SK-N-SH (cell line): ENCODE measurements around the gene ANKRD13B. TPM values are rescaled to one million over a fixed set of nuclear protein-coding genes. Genes with fewer than 3 reads are reported as not detected.

Experiments
- CTCF ChIA-PET: fragments of 300-600, 350-600 bp; formaldehyde crosslinking; extraction: SDS; loops from one replicate; lab custom pipeline; 2021; lab: Yijun Ruan, JAX
- POLR2A ChIA-PET: fragments of 350-600 bp; sonication (Branson Sonifier 250); formaldehyde crosslinking; extraction: SDS; loops from one replicate; lab custom pipeline; 2020; ENCODE audit warnings: antibody characterized with exemption, inconsistent platforms; lab: Yijun Ruan, JAX
- DNase-seq: peaks from one replicate; pipeline ENCODE4 v3.0.0; 2012
- H2AFZ ChIP-seq: fragments of 200-600 bp; sonication (generic); 2 replicates; pipeline ENCODE4 v1.8.1; 2016; ENCODE audit warnings: antibody characterized with exemption, mild to moderate bottlenecking, low read depth
- H3F3A ChIP-seq: fragments of 200-600 bp; sonication (generic); replicated peaks from 2 replicates; pipeline ENCODE3; 2016; ENCODE audit warnings: antibody characterized with exemption, mild to moderate bottlenecking; ENCODE audit not compliant: insufficient read depth
- H3K27ac ChIP-seq, 2 experiments: fragments of 200-500 bp in 1 of 2; fragments of 200-600 bp in 1 of 2; sonication (Bioruptor generic) in 1 of 2; sonication (generic), shearing (Covaris generic) in 1 of 2; 2 replicates each; pipeline versions ENCODE4 v1.5.1 to v1.6.1; 2014 to 2016; ENCODE audit warnings: low read depth in 2 of 2, inconsistent platforms in 1 of 2, low read length in 1 of 2, mild to moderate bottlenecking in 1 of 2, mixed read lengths in 1 of 2
- H3K27me3 ChIP-seq: fragments of 200-600 bp; sonication (generic), shearing (Covaris generic); 2 replicates; pipeline ENCODE4 v1.6.1; 2016; ENCODE audit warnings: mixed run types; ENCODE audit not compliant: insufficient read depth
- H3K36me3 ChIP-seq, 2 experiments: fragments of 200-500 bp in 1 of 2; fragments of 200-600 bp in 1 of 2; sonication (Bioruptor generic) in 1 of 2; sonication (generic) in 1 of 2; replicated peaks in 1 of 2; 2 replicates each; pipeline versions ENCODE3 to v1.5.1; 2014 to 2016; ENCODE audit warnings: low read length in 1 of 2, mild to moderate bottlenecking in 1 of 2; ENCODE audit not compliant: insufficient read depth in 2 of 2, control insufficient read depth in 1 of 2
- H3K4me1 ChIP-seq, 2 experiments: fragments of 200-500 bp in 1 of 2; fragments of 200-600 bp in 1 of 2; sonication (Bioruptor generic) in 1 of 2; sonication (generic), shearing (Covaris generic) in 1 of 2; 2 replicates each; pipeline versions ENCODE4 v1.5.1 to v1.6.1; 2014 to 2016; ENCODE audit warnings: low read depth in 1 of 2, low read length in 1 of 2, mixed run types in 1 of 2; ENCODE audit not compliant: insufficient read depth in 2 of 2, control insufficient read depth in 1 of 2
- H3K4me2 ChIP-seq: fragments of 200-600 bp; sonication (generic), shearing (Covaris generic); 2 replicates; pipeline ENCODE4 v1.6.1; 2017; ENCODE audit warnings: mixed run types
- H3K4me3 ChIP-seq, 2 experiments: fragments of 200-500 bp in 1 of 2; fragments of 200-600 bp in 1 of 2; sonication (Bioruptor generic) in 1 of 2; sonication (generic), shearing (Covaris generic) in 1 of 2; 2 replicates each; pipeline versions ENCODE4 v1.5.1 to v1.8.1; 2014 to 2016; ENCODE audit warnings: low read depth in 2 of 2, inconsistent platforms in 1 of 2, low read length in 1 of 2, mild to moderate bottlenecking in 1 of 2, mixed read lengths in 1 of 2, moderate library complexity in 1 of 2
- H3K79me2 ChIP-seq: fragments of 200-600 bp; sonication (generic); 2 replicates; pipeline ENCODE4 v1.8.1; 2017; ENCODE audit warnings: mild to moderate bottlenecking; ENCODE audit not compliant: insufficient read depth
- H3K9ac ChIP-seq: fragments of 200-600 bp; sonication (generic); 2 replicates; pipeline ENCODE4 v1.6.1; 2017; ENCODE audit warnings: mixed run types
- H3K9me2 ChIP-seq: fragments of 200-600 bp; sonication (generic); 2 replicates; pipeline ENCODE4 v1.6.1; 2017; ENCODE audit warnings: mixed run types
- H3K9me3 ChIP-seq: fragments of 200-600 bp; sonication (generic); 2 replicates; pipeline ENCODE4 v1.6.1; 2017; ENCODE audit warnings: mixed run types, mild to moderate bottlenecking, moderate library complexity
- H4K20me1 ChIP-seq: fragments of 200-600 bp; sonication (generic); 2 replicates; pipeline ENCODE4 v1.6.1; 2017; ENCODE audit warnings: mild to moderate bottlenecking, mixed run types; ENCODE audit not compliant: insufficient read depth
- EP300 ChIP-seq, 2 experiments: IDR thresholded peaks; 2 replicates each; pipeline versions ENCODE4 v1.4.0 to v1.6.1; 2012; ENCODE audit warnings: borderline replicate concordance in 1 of 2, low read depth in 1 of 2, low read length in 1 of 2
- GABPA ChIP-seq: IDR thresholded peaks from 2 replicates; pipeline ENCODE4 v1.4.0; 2012; ENCODE audit warnings: low read depth, mild to moderate bottlenecking
- GATA2 ChIP-seq: sonication (generic); formaldehyde crosslinking; IDR thresholded peaks from 2 replicates; pipeline ENCODE4 v1.5.0; 2020; ENCODE audit warnings: mild to moderate bottlenecking, missing genetic modification reagents
- IRF3 ChIP-seq: fragments of 150-350 bp; IDR thresholded peaks from 2 replicates; pipeline ENCODE4 v1.6.1; 2016; ENCODE audit warnings: mild to moderate bottlenecking, low read depth, low read length
- JUND ChIP-seq: IDR thresholded peaks from 2 replicates; pipeline ENCODE4 v1.4.0; 2012
- NFIC ChIP-seq: IDR thresholded peaks from 2 replicates; pipeline ENCODE4 v1.4.0; 2012; ENCODE audit warnings: borderline replicate concordance
- RAD21 ChIP-seq: IDR thresholded peaks from 2 replicates; pipeline ENCODE4 v1.6.1; 2012; ENCODE audit warnings: mild to moderate bottlenecking, low read length
- RCOR1 ChIP-seq: fragments of 150-350 bp; IDR thresholded peaks from 2 replicates; pipeline ENCODE4 v1.6.1; 2017; ENCODE audit warnings: antibody characterized with exemption, low read length
- REST ChIP-seq: IDR thresholded peaks from 2 replicates; pipeline ENCODE4 v1.6.1; 2012; ENCODE audit warnings: mild to moderate bottlenecking, low read depth, low read length, moderate library complexity
- RFX5 ChIP-seq: IDR thresholded peaks from 2 replicates; pipeline ENCODE4 v1.6.1; 2012; ENCODE audit warnings: mild to moderate bottlenecking, improper control_type of control experiment, low read length
- RXRA ChIP-seq: IDR thresholded peaks from 2 replicates; pipeline ENCODE4 v1.4.0; 2012; ENCODE audit warnings: low read depth, mild to moderate bottlenecking, borderline replicate concordance
- SMC3 ChIP-seq: IDR thresholded peaks from 2 replicates; pipeline ENCODE4 v1.6.1; 2012; ENCODE audit warnings: low read depth, low read length, improper control_type of control experiment
- TAF1 ChIP-seq: IDR thresholded peaks from 2 replicates; pipeline ENCODE4 v1.6.1; 2012; ENCODE audit warnings: low read depth, mild to moderate bottlenecking, low read length, moderate library complexity, borderline replicate concordance
- TCF12 ChIP-seq: IDR thresholded peaks from 2 replicates; pipeline ENCODE4 v1.4.0; 2012
- USF2 ChIP-seq: fragments of 150-350 bp; IDR thresholded peaks from 2 replicates; pipeline ENCODE4 v1.6.1; 2017; ENCODE audit warnings: antibody characterized with exemption, low read length, low read depth, borderline replicate concordance
- YY1 ChIP-seq: IDR thresholded peaks from 2 replicates; pipeline ENCODE4 v1.4.0; 2012; ENCODE audit warnings: low read depth, mild to moderate bottlenecking
- ZBTB33 ChIP-seq: IDR thresholded peaks from 2 replicates; pipeline ENCODE4 v1.4.0; 2012; ENCODE audit warnings: low read depth, borderline replicate concordance
- WGBS: methylation state at CpG from one replicate; pipeline ENCODE4 v1.1.6; 2017; ENCODE audit warnings: low lambda C conversion rate; 5-methylcytosine and 5-hydroxymethylcytosine counted together
- polyA plus RNA-seq, 3 experiments: library from polyadenylated mRNA; depleted of rRNA; stranded (reverse); fragments of >200 nt; gene quantifications; 2 replicates each; pipeline ENCODE4 v1.2.3, GENCODE V29; 2012

ANKRD13B gene
- polyA plus RNA-seq, 1 of the 3 experiments (the other 2 are of a cell fraction) = 16.1 TPM

DNA sequence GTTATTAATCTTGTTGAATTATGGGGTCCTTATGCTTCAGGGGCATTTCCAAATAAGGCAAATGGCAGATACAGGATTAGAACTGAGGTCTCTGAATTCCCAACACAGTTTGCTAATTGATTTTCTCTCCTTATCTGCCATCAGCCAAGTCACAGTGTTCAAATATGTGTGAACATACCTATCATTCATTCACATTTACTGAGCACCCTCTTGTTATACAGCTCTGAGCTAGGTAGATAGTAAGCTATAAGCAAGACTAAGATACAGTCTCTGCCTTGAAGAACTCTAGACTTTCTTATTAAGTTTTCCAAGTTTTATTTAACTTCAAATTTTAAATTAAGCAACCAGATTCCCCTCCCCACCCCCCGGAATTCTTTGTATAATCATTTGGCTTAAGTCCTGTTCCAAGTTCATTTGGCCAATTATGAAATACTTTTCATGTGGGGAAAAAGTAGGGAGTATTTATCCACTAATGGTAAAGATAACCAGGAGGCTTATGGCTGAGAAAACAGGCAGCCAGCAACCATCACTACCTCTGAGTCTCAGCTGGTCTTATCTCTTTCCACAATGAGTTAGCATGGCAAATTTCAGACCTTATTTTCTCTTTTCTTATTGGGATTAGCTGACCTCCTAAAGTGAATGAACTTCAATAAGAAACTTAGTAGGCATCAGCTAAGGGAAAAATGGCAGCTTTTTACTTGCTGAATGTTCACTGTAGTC lies 61.2 kb downstream of the ANKRD13B start:
- peaks cover 7% of the 10 kb centered on the region for H3F3A ChIP-seq
- no peaks in the 10 kb centered on the region for H3K27me3 ChIP-seq
- no peaks in the 10 kb centered on the region for H3K9me3 ChIP-seq
- H3K4me1 ChIP-seq = no peaks in the 10 kb centered on the region
- POLR2A ChIA-PET = interaction anchor here (0.9 kb wide), 1 partner anchor 11 kb away, joined by 8 read pairs; no protein-coding TSS in a partner anchor
- no peaks in the 10 kb centered on the region for H4K20me1 ChIP-seq
- peaks cover 23 to 32% of the 10 kb centered on the region in 2 experiments for H3K36me3 ChIP-seq
- no peak for DNase-seq
- no peak overlapping the region for H3K4me3 ChIP-seq
- TF ChIP-seq TAF1 (no peak), EP300 (IDR thresholded peaks at IDR 0.05; ENCODE audit: borderline replicate concordance in 1 of 2, low read depth in 1 of 2, low read length in 1 of 2) (no peak), RXRA (no peak), SMC3 (no peak), USF2 (no peak), YY1 (no peak), GABPA (no peak), NFIC (no peak), RFX5 (no peak), JUND (no peak), RCOR1 (no peak), REST (no peak), RAD21 (no peak), TCF12 (no peak), ZBTB33 (no peak), GATA2 (no peak), IRF3 (no peak)
- H3K9ac ChIP-seq = no peak overlapping the region
- no peak overlapping the region for H3K4me2 ChIP-seq
- WGBS = 87% methylated on average over 1 of the region's 1 CpG
- CTCF ChIA-PET = interaction anchor here (1.2 to 1.9 kb wide), 5 partner anchors 11 to 277 kb away, joined by 3 to 7 read pairs (median 4); no protein-coding TSS in a partner anchor
- H2AFZ ChIP-seq = no peak overlapping the region
- H3K27ac ChIP-seq = no peak overlapping the region
- H3K79me2 ChIP-seq = no peaks in the 10 kb centered on the region
- no peaks in the 10 kb centered on the region for H3K9me2 ChIP-seq
